Activated CD4-positive, alpha-beta memory T cell treated with anti-CD3 and anti-CD28 coated beads, Interleukin-2, amount 10 ng/mL, durations not matched to agents 7 days and 5 days (primary cell): ENCODE results near the gene ZNF214. TPM values are rescaled to one million over a fixed set of nuclear protein-coding genes. Genes with fewer than 3 reads are reported as not detected.
"Not testable (repeated sequence)": the region's sequence is repeated elsewhere in the genome, so short reads cannot be mapped to it uniquely, and the experiment has no call there.

Source experiments
- CTCF ChIA-PET: fragments of 350-600 bp; sonication (Branson Sonifier 250); formaldehyde crosslinking; loops from one replicate; lab custom pipeline; 2021; ENCODE audit warnings: antibody characterized with exemption, inconsistent platforms; lab: Charles Lee
- POLR2A ChIA-PET: fragments of 350-600 bp; sonication (Branson Sonifier 250); formaldehyde crosslinking; loops from one replicate; lab custom pipeline; 2021; ENCODE audit warnings: antibody characterized with exemption; lab: Charles Lee
- DNase-seq: peaks from one replicate; pipeline ENCODE4 v3.0.0-alpha.2; 2020
- H3K27ac Mint-ChIP-seq: one replicate; pipeline ENCODE4 v1.8.0; 2021; ENCODE audit warnings: mild to moderate bottlenecking, mixed read lengths
- H3K27me3 Mint-ChIP-seq: one replicate; pipeline ENCODE4 v1.8.0; 2021; ENCODE audit warnings: mixed read lengths
- H3K36me3 Mint-ChIP-seq: one replicate; pipeline ENCODE4 v1.8.0; 2021; ENCODE audit warnings: low read depth, mixed read lengths
- H3K4me1 Mint-ChIP-seq: one replicate; pipeline ENCODE4 v1.8.0; 2021; ENCODE audit warnings: mixed read lengths
- H3K4me3 Mint-ChIP-seq: one replicate; pipeline ENCODE4 v1.8.0; 2021; ENCODE audit warnings: mild to moderate bottlenecking, mixed read lengths
- H3K9me3 Mint-ChIP-seq: one replicate; pipeline ENCODE4 v1.8.0; 2021; ENCODE audit warnings: mixed read lengths
- total RNA-seq, 2 experiments: library from RNA; stranded (reverse); gene quantifications; one replicate each; pipeline ENCODE4 v1.2.3, GENCODE V29; 2021

ZNF214 gene
- total RNA-seq, 2 experiments from 2014 or later, result not detected

GRCh38 chr11:6962673-6963072, 57.5 kb downstream of the ZNF214 start:
- no peak for DNase-seq
- Mint-ChIP-seq H3K27ac (no peak overlapping the region), H3K36me3 (no peaks in the 10 kb centered on the region), H3K9me3 (no peaks in the 10 kb centered on the region), H3K4me1 (no peaks in the 10 kb centered on the region), H3K4me3 (no peak overlapping the region), H3K27me3 (no peaks in the 10 kb centered on the region)
- POLR2A ChIA-PET, result no interaction called here
- CTCF ChIA-PET, result no interaction called here

- ChIA-PET POLR2A (no interaction called here), CTCF (no interaction called here)
- Mint-ChIP-seq H3K27me3 (no peaks in the 10 kb centered on the region), H3K36me3 (no peaks in the 10 kb centered on the region), H3K27ac (no peak overlapping the region), H3K4me3 (no peak overlapping the region), H3K9me3 (no peaks in the 10 kb centered on the region), H3K4me1 (no peaks in the 10 kb centered on the region)
- no peak for DNase-seq
Observed at GRCh38 chr11:6962141-6962540, 58.0 kb downstream of the ZNF214 start.

GRCh38 chr11:6954248-6954647, 65.9 kb downstream of the ZNF214 start:
- H3K27ac Mint-ChIP-seq, POLR2A ChIA-PET, CTCF ChIA-PET, H3K9me3 Mint-ChIP-seq, H3K36me3 Mint-ChIP-seq, H3K4me1 Mint-ChIP-seq, H3K4me3 Mint-ChIP-seq, DNase-seq, H3K27me3 Mint-ChIP-seq: not testable (repeated sequence)

Other genes starting within 250 kb of the ZNF214 start
- gene OR2AG2, start 248.4 kb downstream of the ZNF214 start, total RNA-seq, result not detected
- gene OR2AG1, start 237.3 kb downstream of the ZNF214 start, total RNA-seq, result not detected
- gene OR6A2, start 220.7 kb downstream of the ZNF214 start, total RNA-seq, result not detected
- gene OR10A5, start 174.7 kb downstream of the ZNF214 start, total RNA-seq, result not detected
- not detected for gene OR10A2, start 157.3 kb downstream of the ZNF214 start, total RNA-seq
- gene OR10A4, start 143.7 kb downstream of the ZNF214 start, total RNA-seq, result not detected
- not detected for gene OR2D2, start 127.8 kb downstream of the ZNF214 start, total RNA-seq
- gene OR2D3, start 99.3 kb downstream of the ZNF214 start, total RNA-seq, result not detected
- gene ZNF215, start 93.9 kb downstream of the ZNF214 start, total RNA-seq, result under 1 TPM; 0.53 to 0.68 TPM
- not detected for gene NLRP14, start 133 bp upstream of the ZNF214 start, total RNA-seq
- gene RBMXL2, start 68.7 kb upstream of the ZNF214 start, total RNA-seq, result not detected
- not detected for gene SYT9, start 231.6 kb upstream of the ZNF214 start, total RNA-seq